HG03469 (cell line): ENCODE measurements around the gene ZSCAN10.
"Not testable (repeated sequence)": the region's sequence is repeated elsewhere in the genome, so short reads cannot be mapped to it uniquely, and the experiment has no call there.

Experiments used
- ATAC-seq: cut with Tn5 transposase; IDR thresholded peaks from one replicate; pipeline ENCODE4 v1.9.1; 2021; ENCODE audit warnings: mild to moderate bottlenecking, moderate library complexity, moderate number of reproducible peaks; ENCODE audit not compliant: unreplicated experiment

Gene ZSCAN10

GRCh38 chr16:3098459-3099394, at the start of gene ZSCAN10:
Gene ZSCAN10 (minus strand): TSS chr16:3099294. CDS start chr16:3092937, 6,357 bp downstream.
- ATAC-seq, result no peak

DNA sequence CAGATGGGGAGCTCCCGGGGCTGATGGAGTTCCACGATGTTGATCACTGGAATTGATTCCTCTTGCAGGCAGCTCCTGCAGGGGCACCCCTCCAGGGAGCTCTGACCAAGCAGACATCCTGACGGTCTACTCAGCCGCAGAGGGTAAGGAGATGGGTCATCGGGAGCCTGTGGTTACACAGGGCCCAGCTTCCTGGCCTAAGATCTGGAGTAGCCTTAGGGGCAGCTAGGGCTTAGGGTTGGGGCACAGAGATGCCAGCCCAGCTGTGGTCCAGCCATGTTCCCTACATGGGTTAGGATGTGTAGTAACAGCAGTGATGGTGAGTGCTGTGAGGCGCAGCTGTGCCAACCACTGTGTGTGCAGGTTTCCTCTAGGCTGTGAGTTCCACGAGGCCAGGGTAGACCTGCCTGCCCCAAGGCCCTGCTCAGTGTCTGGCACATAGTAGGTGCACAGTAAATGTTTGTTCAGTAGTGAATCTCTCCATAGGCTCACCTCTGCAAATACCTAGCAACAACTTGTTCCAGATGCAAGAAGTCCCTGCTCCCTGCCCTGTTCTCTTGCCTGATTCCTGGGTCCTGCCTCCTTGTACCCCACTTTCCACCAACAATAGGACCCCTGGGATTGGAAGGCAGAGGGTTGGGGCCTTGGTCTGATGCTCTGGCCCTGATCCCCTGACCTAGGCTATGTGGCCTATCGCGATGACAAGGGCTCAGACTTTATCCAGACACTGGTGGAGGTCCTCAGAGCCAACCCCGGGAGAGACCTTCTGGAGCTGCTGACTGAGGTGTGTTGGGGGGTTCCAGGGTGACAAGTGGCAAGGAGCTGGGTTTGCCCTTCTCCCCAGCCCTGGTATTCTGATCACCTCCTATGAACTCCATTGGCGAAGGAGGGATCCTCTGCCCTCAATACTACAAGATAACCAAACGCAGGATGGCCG, 49.4 kb upstream of the ZSCAN10 start:
- no peak for ATAC-seq

DNA sequence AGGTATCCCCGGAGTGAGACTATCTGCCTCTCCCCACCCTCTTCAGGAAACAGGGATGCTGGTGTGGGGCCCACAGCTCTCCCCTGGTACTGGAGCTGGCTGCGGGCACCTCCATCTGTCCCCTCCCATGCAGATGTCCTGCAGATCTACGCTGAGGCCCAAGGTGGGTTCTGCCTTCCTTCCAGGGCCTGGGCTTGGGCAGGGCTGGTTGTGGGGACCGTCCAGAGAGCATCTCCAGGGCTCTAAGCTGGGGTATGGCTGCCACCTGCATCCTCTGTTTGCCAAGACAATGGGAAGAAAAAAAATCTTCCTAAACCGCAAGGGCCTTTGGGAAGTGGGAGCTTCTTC, 48.6 kb upstream of the ZSCAN10 start:
- ATAC-seq, result no peak

DNA sequence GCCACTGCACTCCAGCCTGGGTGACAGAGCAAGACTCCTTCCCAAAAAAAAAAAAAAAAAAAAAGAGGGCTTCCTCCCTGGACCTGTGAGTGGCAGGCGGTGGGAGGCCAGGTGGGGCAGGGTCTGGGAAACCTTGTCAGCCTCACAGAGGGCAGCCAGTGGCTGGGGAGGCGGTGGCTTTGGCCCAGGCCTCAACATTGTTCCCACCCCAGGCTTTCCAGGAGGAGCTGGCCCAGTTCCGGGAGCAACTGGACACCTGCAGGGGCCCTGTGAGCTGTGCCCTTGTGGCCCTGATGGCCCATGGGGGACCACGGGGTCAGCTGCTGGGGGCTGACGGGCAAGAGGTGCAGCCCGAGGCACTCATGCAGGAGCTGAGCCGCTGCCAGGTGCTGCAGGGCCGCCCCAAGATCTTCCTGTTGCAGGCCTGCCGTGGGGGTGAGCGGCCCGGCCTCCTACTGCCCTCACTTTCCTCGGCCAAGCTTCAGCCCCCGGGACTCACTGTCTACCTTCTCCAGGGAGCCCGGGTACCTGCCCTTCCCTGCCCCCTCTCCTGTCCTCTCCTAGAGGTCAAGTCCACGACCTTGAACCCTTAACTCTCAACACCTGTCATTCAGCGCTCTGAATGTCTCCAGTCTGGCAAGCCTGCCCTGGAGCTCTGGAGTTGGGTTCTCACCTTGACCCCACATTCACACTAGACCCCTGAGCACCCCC, 48.1 kb upstream of the ZSCAN10 start:
- no peak for ATAC-seq

DNA sequence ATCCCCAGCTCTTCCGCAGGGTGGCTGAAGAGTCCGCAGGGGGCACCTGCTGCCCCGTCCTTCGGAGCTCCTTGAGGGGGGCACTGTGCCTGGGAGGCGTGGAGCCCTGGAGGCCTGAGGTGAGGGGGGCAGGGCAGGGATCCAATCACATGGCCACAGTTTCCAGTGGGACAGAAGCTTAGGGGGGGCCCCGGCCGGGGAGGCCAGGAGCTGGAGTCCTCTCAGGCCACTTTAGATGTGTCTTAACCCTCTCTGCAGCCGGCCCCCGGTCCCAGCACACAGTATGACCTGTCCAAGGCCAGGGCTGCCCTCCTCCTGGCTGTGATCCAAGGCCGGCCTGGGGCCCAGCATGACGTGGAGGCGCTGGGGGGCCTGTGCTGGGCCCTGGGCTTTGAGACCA, 46.6 kb upstream of the ZSCAN10 start:
- ATAC-seq, result no peak

- ATAC-seq, result no peak
Observed at GRCh38 chr16:3145151-3145550, 46.1 kb upstream of the ZSCAN10 start.

- ATAC-seq, result no peak
Observed at GRCh38 chr16:3144321-3144983, 45.4 kb upstream of the ZSCAN10 start.

DNA sequence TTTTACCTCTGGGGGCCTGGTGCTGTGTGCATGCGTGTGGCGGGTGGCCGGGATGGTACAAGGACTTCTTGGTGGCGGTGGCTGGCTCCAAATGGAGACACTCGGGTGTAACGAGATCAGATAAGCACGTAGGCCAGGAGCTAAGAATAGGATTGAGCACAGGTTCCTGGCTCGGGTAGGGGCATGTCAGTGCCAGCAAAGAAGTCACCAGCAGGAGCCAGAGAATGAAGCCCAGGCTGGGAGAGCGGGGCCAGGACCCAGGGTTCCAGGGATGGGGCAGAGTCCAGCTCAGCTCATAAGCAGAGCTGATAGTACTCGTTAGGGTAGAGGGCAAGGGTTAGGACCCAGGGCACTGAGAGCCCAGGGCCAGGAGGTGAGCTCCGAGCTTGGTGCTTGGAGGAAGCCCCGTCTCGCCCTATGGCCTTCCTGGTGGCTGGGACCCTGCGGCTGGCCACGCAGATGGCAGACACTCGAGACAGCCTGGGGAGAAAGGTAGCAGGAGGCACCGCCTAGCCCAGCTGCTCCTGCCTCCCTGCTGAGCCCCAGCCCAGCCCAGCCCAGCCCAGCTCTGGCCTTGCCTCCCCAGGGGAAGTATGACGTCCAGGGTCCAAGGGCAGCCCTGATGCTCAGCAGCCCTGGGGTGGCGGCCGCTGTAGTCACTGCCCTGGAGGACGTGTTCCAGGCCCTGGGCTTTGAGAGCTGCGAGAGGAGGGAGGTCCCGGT, 44.7 kb upstream of the ZSCAN10 start:
- no peak for ATAC-seq

DNA sequence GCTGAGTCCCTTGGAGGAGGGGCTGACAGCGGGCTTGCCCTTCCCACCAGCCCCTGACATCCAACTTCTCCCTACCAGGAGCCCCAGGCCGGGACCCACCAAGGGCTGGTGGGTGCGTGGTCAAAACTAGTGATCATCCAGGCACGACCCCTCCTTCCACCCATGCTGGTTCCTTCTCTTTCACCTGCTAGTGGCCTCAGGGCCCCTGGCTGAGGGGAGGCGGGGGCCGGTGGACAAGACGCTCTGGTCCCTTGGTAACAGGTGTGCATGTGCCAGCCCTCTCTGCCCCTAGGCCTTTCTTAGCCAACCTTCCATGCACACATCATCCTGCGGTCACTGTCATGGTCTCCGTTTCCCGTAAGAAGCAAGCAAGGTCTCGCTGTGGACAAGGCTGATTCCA, 44.1 kb upstream of the ZSCAN10 start:
- ATAC-seq, result no peak

GRCh38 chr16:3142770-3143169, 43.7 kb upstream of the ZSCAN10 start:
- no peak for ATAC-seq

GRCh38 chr16:3142327-3142726, 43.2 kb upstream of the ZSCAN10 start:
- ATAC-seq, result no peak

DNA sequence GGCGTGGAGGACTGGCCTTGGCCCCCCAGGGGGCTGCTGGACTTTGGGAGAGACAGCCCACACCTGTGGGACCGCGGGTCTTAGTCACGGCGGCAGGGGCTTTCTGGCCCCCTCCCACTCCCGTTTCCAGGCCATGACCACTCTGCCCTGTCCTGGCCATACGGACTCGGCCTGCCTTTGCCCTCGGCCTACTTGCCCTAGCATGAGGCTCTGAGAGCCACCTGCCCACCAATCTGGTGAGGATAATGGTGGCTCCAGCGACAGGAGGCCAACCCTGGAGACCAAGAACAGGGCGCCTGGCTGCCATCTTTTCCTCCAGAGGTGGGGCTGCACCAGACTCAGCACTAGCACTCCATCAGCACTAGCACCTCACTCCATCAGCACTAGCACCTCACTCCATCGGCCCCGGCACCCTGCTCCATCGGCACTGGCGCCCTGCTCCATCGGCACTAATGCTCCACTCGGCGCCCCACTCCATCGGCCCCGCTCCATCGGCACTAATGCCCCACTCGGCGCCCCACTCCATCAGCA, 42.8 kb upstream of the ZSCAN10 start:
- ATAC-seq, result no peak

DNA sequence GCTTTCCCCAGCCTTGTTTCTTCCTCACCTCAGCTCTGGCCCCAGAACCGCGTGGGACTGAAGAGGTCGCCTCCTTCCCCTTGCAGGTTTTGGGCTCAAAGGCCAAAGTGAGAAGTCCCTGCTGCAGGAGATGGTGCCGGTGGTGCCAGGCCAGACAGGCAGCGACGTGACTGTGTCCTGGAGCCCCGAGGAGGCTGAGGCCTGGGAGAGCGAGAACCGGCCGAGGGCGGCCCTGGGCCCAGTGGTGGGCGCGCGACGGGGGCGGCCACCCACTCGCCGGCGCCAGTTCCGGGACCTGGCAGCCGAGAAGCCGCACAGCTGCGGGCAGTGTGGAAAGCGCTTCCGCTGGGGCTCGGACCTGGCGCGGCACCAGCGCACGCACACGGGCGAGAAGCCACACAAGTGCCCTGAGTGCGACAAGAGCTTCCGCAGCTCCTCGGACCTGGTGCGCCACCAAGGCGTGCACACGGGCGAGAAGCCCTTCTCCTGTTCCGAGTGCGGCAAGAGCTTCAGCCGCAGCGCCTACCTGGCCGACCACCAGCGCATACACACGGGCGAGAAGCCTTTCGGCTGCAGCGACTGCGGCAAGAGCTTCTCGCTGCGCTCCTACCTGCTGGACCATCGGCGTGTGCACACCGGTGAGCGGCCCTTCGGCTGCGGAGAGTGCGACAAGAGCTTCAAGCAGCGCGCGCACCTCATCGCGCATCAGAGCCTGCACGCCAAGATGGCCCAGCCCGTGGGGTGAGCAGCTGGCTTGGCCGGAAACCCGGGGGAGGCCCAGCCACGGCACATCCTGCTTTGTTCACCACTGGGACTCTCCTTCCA, 41.7 kb upstream of the ZSCAN10 start:
- no peak for ATAC-seq

DNA sequence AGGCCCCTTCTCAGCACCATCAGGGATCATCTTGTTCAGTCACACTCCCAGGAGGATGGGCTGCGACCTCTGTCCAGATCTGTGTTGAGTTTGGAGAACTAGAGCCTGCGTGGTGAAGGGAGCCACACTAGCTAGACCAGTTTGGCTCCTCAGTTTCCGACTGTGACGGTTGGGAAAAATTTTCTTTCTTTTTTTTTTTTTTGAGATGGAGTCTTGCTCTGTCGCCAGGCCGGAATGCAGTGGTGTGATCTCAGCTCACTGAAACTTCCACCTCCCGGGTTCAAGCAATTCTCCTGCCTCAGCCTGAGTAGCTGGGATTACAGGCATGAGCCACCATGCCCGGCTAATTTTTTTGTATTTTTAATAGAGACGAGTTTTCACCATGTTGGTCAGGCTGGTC, 40.5 kb upstream of the ZSCAN10 start:
- ATAC-seq, result not testable (repeated sequence)

GRCh38 chr16:3138823-3139426, 39.8 kb upstream of the ZSCAN10 start:
- ATAC-seq, result no peak

GRCh38 chr16:3138342-3138741, 39.2 kb upstream of the ZSCAN10 start:
- no peak for ATAC-seq

DNA sequence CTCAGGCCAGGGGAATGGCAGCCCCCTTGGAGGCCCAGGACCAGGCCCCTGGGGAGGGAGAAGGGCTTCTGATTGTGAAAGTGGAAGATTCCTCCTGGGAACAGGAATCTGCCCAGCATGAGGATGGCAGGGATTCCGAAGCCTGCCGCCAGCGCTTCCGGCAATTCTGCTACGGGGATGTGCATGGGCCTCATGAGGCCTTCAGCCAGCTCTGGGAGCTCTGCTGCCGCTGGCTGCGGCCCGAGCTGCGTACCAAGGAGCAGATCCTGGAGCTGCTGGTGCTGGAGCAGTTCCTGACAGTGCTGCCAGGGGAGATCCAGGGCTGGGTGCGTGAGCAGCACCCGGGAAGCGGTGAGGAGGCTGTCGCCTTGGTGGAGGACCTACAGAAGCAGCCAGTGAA, 38.2 kb upstream of the ZSCAN10 start:
- no peak for ATAC-seq

GRCh38 chr16:3135126-3135715, 36.1 kb upstream of the ZSCAN10 start:
- no peak for ATAC-seq
